IMR-90 (cell line): ENCODE data around the gene HPGDS. TPM values are rescaled to one million over a fixed set of nuclear protein-coding genes. Genes with fewer than 3 reads are reported as not detected.
"Not testable (repeated sequence)": the region's sequence is repeated elsewhere in the genome, so short reads cannot be mapped to it uniquely, and the experiment has no call there.

Experiments
- ATAC-seq: fragments of 200-7000 bp; cut with Tn5 transposase; 2 replicates; pipeline ENCODE4 v1.9.1; 2020; ENCODE audit warnings: low read depth, mild to moderate bottlenecking, moderate library complexity
- BruUV-seq: library from RNA; stranded (reverse); fragments of 400-500 nt; replicated peaks from 2 replicates; lab custom pipeline; 2021; lab: Mats Ljungman, UMichigan
- CTCF ChIA-PET: fragments of 300-600 bp; formaldehyde crosslinking; extraction: SDS; loops from one replicate; lab custom pipeline; 2021; ENCODE audit warnings: antibody characterized with exemption; lab: Yijun Ruan, JAX
- POLR2A ChIA-PET: fragments of 300-600 bp; sonication (Branson Sonifier 250); formaldehyde crosslinking; loops from one replicate; lab custom pipeline; 2022; ENCODE audit warnings: antibody characterized with exemption; ENCODE audit not compliant: unreplicated experiment; lab: Charles Lee
- DNase-seq: peaks from one replicate; pipeline ENCODE4 v3.0.0; 2013
- H2AFZ ChIP-seq: replicated peaks from 2 replicates; pipeline ENCODE3; 2013; ENCODE audit warnings: low read length, mild to moderate bottlenecking; ENCODE audit not compliant: poor library complexity
- H2AK5ac ChIP-seq: 2 replicates; pipeline ENCODE4 v1.6.1; 2013; ENCODE audit warnings: low read depth, low read length, inconsistent platforms
- H2AK9ac ChIP-seq: replicated peaks from 2 replicates; pipeline ENCODE3; 2013; ENCODE audit warnings: mild to moderate bottlenecking, low read depth, low read length, moderate library complexity; ENCODE audit not compliant: poor library complexity
- H2BK120ac ChIP-seq: 2 replicates; pipeline ENCODE4 v1.6.1; 2013; ENCODE audit warnings: low read depth, low read length, inconsistent platforms
- H2BK15ac ChIP-seq: 3 replicates; pipeline ENCODE4 v1.6.1; 2013; ENCODE audit warnings: low read depth, low read length, inconsistent platforms
- H2BK20ac ChIP-seq: 2 replicates; pipeline ENCODE4 v1.6.1; 2013; ENCODE audit warnings: low read depth, mild to moderate bottlenecking, inconsistent platforms, low read length, moderate library complexity
- H2BK5ac ChIP-seq: 2 replicates; pipeline ENCODE4 v1.6.1; 2013; ENCODE audit warnings: mild to moderate bottlenecking, low read depth, low read length, inconsistent platforms; ENCODE audit not compliant: poor library complexity, severe bottlenecking
- H3K14ac ChIP-seq: replicated peaks from 2 replicates; pipeline ENCODE4 v1.6.1; 2013; ENCODE audit warnings: low read depth, low read length, inconsistent platforms
- H3K18ac ChIP-seq: 2 replicates; pipeline ENCODE4 v1.6.1; 2013; ENCODE audit warnings: low read depth, low read length, control low read depth
- H3K23ac ChIP-seq: 2 replicates; pipeline ENCODE4 v1.6.1; 2013; ENCODE audit warnings: low read depth, low read length, inconsistent platforms
- H3K27ac ChIP-seq: 2 replicates; pipeline ENCODE4 v1.5.1; 2013; ENCODE audit warnings: mild to moderate bottlenecking, control low read depth, low read length; ENCODE audit not compliant: insufficient read depth
- H3K27me3 ChIP-seq: 2 replicates; pipeline ENCODE4 v1.6.1; 2013; ENCODE audit warnings: low read length; ENCODE audit not compliant: control insufficient read depth, insufficient read depth
- H3K36me3 ChIP-seq: 2 replicates; pipeline ENCODE4 v1.6.1; 2013; ENCODE audit warnings: low read length, mixed read lengths; ENCODE audit not compliant: control insufficient read depth, insufficient read depth
- H3K4ac ChIP-seq: 2 replicates; pipeline ENCODE4 v1.6.1; 2013; ENCODE audit warnings: low read depth, low read length, inconsistent platforms
- H3K4me1 ChIP-seq: 2 replicates; pipeline ENCODE4 v1.6.1; 2013; ENCODE audit warnings: low read length, mixed read lengths; ENCODE audit not compliant: control insufficient read depth, insufficient read depth
- H3K4me2 ChIP-seq: 2 replicates; pipeline ENCODE4 v1.6.1; 2013; ENCODE audit warnings: low read depth, mild to moderate bottlenecking, control low read depth, low read length, moderate library complexity
- H3K4me3 ChIP-seq: 2 replicates; pipeline ENCODE4 v1.5.1; 2013; ENCODE audit warnings: low read depth, mild to moderate bottlenecking, control low read depth, low read length, moderate library complexity; ENCODE audit not compliant: insufficient read depth
- H3K56ac ChIP-seq: 2 replicates; pipeline ENCODE4 v1.6.1; 2013; ENCODE audit warnings: low read length, inconsistent platforms; ENCODE audit not compliant: insufficient read depth; ENCODE audit errors: extremely low read depth
- H3K79me1 ChIP-seq, 2 experiments: 2 replicates each; pipeline ENCODE4 v1.6.1; 2013; ENCODE audit warnings: low read length in 2 of 2, inconsistent platforms in 1 of 2, low read depth in 1 of 2
- H3K9ac ChIP-seq: 2 replicates; pipeline ENCODE4 v1.6.1; 2013; ENCODE audit warnings: low read depth, low read length, control low read depth
- H3K9me1 ChIP-seq: 2 replicates; pipeline ENCODE4 v1.6.1; 2013; ENCODE audit warnings: low read length, inconsistent platforms; ENCODE audit not compliant: insufficient read depth
- H3K9me3 ChIP-seq: 2 replicates; pipeline ENCODE4 v1.6.1; 2013; ENCODE audit warnings: low read length; ENCODE audit not compliant: control insufficient read depth, insufficient read depth
- H4K20me1 ChIP-seq: 2 replicates; pipeline ENCODE4 v1.6.1; 2013; ENCODE audit warnings: low read length, inconsistent platforms; ENCODE audit not compliant: insufficient read depth
- H4K5ac ChIP-seq: 2 replicates; pipeline ENCODE4 v1.6.1; 2013; ENCODE audit warnings: mild to moderate bottlenecking, low read depth, low read length, control low read depth
- H4K8ac ChIP-seq, 2 experiments: 2 replicates each; pipeline ENCODE4 v1.6.1; 2013; ENCODE audit warnings: low read depth in 2 of 2, low read length in 2 of 2, control low read depth in 1 of 2, inconsistent platforms in 1 of 2
- H4K91ac ChIP-seq: 2 replicates; pipeline ENCODE4 v1.6.1; 2013; ENCODE audit warnings: low read depth, low read length, inconsistent platforms; ENCODE audit not compliant: insufficient read depth
- WGBS, 2 experiments: methylation state at CpG; one replicate each; pipeline versions ENCODE4 v1.1.5 to v1.1.7; 2013; ENCODE audit warnings: missing lambda C conversion rate in 2 of 2; ENCODE audit not compliant: insufficient read length in 1 of 2; ENCODE audit errors: extremely low coverage in 2 of 2; 5-methylcytosine and 5-hydroxymethylcytosine counted together
- dilution Hi-C: fragments of 300-500 bp; cut with HindIII; formaldehyde crosslinking; loops from one replicate; pipeline ENCODE4 v1.14.3; 2018; ENCODE audit warnings: low sequenced_read_pairs; ENCODE audit not compliant: unreplicated experiment
- in situ Hi-C: fragments of 300-500 bp; cut with MboI; formaldehyde crosslinking; loops from 3 replicates; pipeline ENCODE4 v1.14.3; 2019; ENCODE audit warnings: low sequenced_read_pairs, inconsistent platforms, mixed read lengths
- intact Hi-C: fragments of 100-400 bp; cut with micrococcal nuclease; formaldehyde crosslinking; loops from 2 replicates; pipeline ENCODE4 v1.10.0; 2022
- polyA plus RNA-seq, 3 experiments: library from polyadenylated mRNA; depleted of rRNA; stranded (reverse); fragments of >200 nt; gene quantifications; 2 replicates each; pipeline ENCODE4 v1.2.3, GENCODE V29; 2012; ENCODE audit warnings: low replicate concordance in 1 of 3
- total RNA-seq: library from RNA; depleted of rRNA; stranded (reverse); fragments of >200 nt; gene quantifications from 2 replicates; pipeline ENCODE4 v1.2.3, GENCODE V29; 2012

The HPGDS gene
- total and polyA plus RNA-seq, 2 of the 4 experiments (the other 2 are of a cell fraction): not detected

- CTCF ChIA-PET: interaction anchor here (1.0 kb wide), 1 partner anchor 285 kb away, joined by 4 read pairs; no protein-coding TSS in a partner anchor
- H2BK5ac ChIP-seq, H3K79me1 ChIP-seq, H3K9ac ChIP-seq, H4K8ac ChIP-seq, H3K36me3 ChIP-seq, H4K5ac ChIP-seq, H4K20me1 ChIP-seq, intact Hi-C loops, H3K4me2 ChIP-seq, H2AK9ac ChIP-seq, H2BK15ac ChIP-seq, H4K91ac ChIP-seq, H3K4me1 ChIP-seq, H3K27ac ChIP-seq, DNase-seq, H3K4ac ChIP-seq, H3K9me1 ChIP-seq, POLR2A ChIA-PET, H3K56ac ChIP-seq, H2AFZ ChIP-seq, BruUV-seq, ATAC-seq, dilution Hi-C loops, H3K27me3 ChIP-seq, H3K18ac ChIP-seq, H2BK120ac ChIP-seq, H3K14ac ChIP-seq, H3K23ac ChIP-seq, H3K9me3 ChIP-seq, in situ Hi-C loops, H3K4me3 ChIP-seq, H2BK20ac ChIP-seq, H2AK5ac ChIP-seq: not testable (repeated sequence)
- no CpG with 5 or more reads among the region's 5 CpGs for WGBS, 2 experiments
Observed at GRCh38 chr4:94336791-94337190, 5.8 kb downstream of the HPGDS start.
